ENCODE measurements around the gene SYNDIG1. TPM values are rescaled to one million over a fixed set of nuclear protein-coding genes. Genes with fewer than 3 reads are reported as not detected.

Gene SYNDIG1
- total RNA-seq, 1 experiment from 2014 or later, result 5.4 TPM

DNA sequence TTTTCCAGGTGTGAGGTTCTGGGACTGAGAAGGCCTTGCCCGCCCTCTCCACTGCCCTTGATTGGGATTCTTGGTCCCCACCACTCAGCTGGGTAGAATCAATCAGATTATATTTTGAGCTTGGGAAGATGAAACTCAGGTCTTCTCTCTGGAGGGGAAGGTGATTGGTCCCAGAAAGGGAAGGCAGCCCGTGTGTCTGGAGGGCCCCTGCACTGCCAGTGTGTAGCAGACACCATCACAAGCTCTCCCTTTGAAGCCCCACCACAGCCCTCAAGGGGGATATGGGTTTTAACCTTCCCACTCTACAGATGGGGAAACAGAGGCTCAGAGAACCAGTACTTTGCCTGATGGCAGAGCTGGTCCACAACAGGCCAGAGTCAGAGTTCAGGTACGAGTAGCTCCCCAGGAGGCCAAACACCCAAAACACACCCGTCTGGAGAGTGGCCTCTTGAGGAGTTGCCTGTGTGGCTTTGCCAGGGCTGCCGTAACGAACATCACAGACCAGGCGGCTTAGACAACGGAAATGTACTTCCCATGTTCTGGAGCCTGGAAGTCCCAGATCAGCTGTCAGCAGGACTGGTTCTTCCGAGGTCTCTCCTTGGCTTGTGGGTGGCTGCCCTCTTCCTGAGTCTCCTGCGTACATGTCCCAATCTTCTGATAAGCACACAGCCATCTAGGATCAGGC lies 205.6 kb downstream of the SYNDIG1 start:
- no peaks in the 10 kb centered on the region for H3K9me3 ChIP-seq (ENCODE audit: control insufficient read depth, low read depth, low read length)
- no peaks in the 10 kb centered on the region for H3K23me2 ChIP-seq (ENCODE audit: insufficient read length, low read depth, low read length, poor library complexity, severe bottlenecking)
- H3K4me1 ChIP-seq (ENCODE audit: insufficient read depth, low read length), result no peaks in the 10 kb centered on the region
- H3T11ph ChIP-seq (ENCODE audit: low read length), result no peak overlapping the region
- H3K56ac ChIP-seq (ENCODE audit: insufficient read length, low read depth, low read length), result no peak overlapping the region
- H2BK15ac ChIP-seq (ENCODE audit: low read depth, low read length), result no peak overlapping the region
- TF ChIP-seq, protein P1, sequence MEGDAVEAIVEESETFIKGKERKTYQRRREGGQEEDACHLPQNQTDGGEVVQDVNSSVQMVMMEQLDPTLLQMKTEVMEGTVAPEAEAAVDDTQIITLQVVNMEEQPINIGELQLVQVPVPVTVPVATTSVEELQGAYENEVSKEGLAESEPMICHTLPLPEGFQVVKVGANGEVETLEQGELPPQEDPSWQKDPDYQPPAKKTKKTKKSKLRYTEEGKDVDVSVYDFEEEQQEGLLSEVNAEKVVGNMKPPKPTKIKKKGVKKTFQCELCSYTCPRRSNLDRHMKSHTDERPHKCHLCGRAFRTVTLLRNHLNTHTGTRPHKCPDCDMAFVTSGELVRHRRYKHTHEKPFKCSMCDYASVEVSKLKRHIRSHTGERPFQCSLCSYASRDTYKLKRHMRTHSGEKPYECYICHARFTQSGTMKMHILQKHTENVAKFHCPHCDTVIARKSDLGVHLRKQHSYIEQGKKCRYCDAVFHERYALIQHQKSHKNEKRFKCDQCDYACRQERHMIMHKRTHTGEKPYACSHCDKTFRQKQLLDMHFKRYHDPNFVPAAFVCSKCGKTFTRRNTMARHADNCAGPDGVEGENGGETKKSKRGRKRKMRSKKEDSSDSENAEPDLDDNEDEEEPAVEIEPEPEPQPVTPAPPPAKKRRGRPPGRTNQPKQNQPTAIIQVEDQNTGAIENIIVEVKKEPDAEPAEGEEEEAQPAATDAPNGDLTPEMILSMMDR (conservative IDR thresholded peaks at IDR 0.05), result no peak
- H3K9ac ChIP-seq (ENCODE audit: extremely low read depth, insufficient read length, low read length), result no peak overlapping the region
- H3K4me1 Mint-ChIP-seq, result no peaks in the 10 kb centered on the region
- no peak overlapping the region for H2BK12ac ChIP-seq (ENCODE audit: insufficient read length, low read depth, low read length)
- H3K23ac ChIP-seq (ENCODE audit: insufficient read length, low read depth, low read length), result no peak overlapping the region
- H2AK5ac ChIP-seq (ENCODE audit: insufficient read length, low read length), result no peak overlapping the region
- no peak overlapping the region for H4K8ac ChIP-seq (replicated peaks; ENCODE audit: insufficient read length, low read depth, low read length)
- H3K4ac ChIP-seq (ENCODE audit: low read depth, low read length), result no peak overlapping the region
- no peaks in the 10 kb centered on the region for H3K79me1 ChIP-seq (ENCODE audit: insufficient read depth, low read depth, low read length, poor library complexity, severe bottlenecking)
- H2BK120ac ChIP-seq (ENCODE audit: low read depth, low read length, poor library complexity, severe bottlenecking), result no peak overlapping the region
- H3K27me3 ChIP-seq (ENCODE audit: insufficient read depth, low read length), result no peaks in the 10 kb centered on the region
- no peak overlapping the region for H3K14ac ChIP-seq (ENCODE audit: insufficient read depth, low read length)
- no peaks in the 10 kb centered on the region for H4K20me1 ChIP-seq (ENCODE audit: control insufficient read depth, insufficient read depth, insufficient read length)
- no peaks in the 10 kb centered on the region; the same call in none of the 2 replicates for H3K27me3 Mint-ChIP-seq (ENCODE audit: low read depth)
- H3K18ac ChIP-seq (ENCODE audit: insufficient read length, low read depth, low read length), result no peak overlapping the region
- H3K4me3 Mint-ChIP-seq, result no peak overlapping the region
- H4K91ac ChIP-seq (ENCODE audit: insufficient read length, low read depth, low read length), result no peak overlapping the region
- no peak overlapping the region for H2AFZ ChIP-seq (ENCODE audit: low read length)
- no peak overlapping the region for H2BK20ac ChIP-seq (ENCODE audit: low read depth, low read length, poor library complexity, severe bottlenecking)
- no peak overlapping the region for H4K5ac ChIP-seq (ENCODE audit: insufficient read length, low read depth, low read length)
- no peak overlapping the region for H3K4me2 ChIP-seq (ENCODE audit: insufficient read depth, insufficient read length, low read length)
- no peaks in the 10 kb centered on the region for H3K36me3 Mint-ChIP-seq (ENCODE audit: insufficient read depth in 1 of 3, low read depth in 3 of 3)
- no CpG with 5 or more reads among the region's 10 CpGs for WGBS (ENCODE audit: extremely low coverage, insufficient read length, low lambda C conversion rate)
- H2BK5ac ChIP-seq (ENCODE audit: insufficient read length, low read length), result no peak overlapping the region
- no peaks in the 10 kb centered on the region for H3K79me2 ChIP-seq (ENCODE audit: insufficient read depth, low read length)
- H3K27ac Mint-ChIP-seq, result no peak overlapping the region
- no peak overlapping the region for H3K27ac ChIP-seq (ENCODE audit: insufficient read length, low read depth, low read length)
- no peak for DNase-seq
- no peaks in the 10 kb centered on the region; a peak in 1 of 5 replicates for H3K9me3 Mint-ChIP-seq
